Heart left ventricle (tissue), 16 donors: Measurements from ENCODE around the gene SUFU. TPM values are rescaled to one million over a fixed set of nuclear protein-coding genes. Genes with fewer than 3 reads are reported as not detected.

Experiments
- ATAC-seq, 4 donors: fragments of 200-7000 bp; cut with Tn5 transposase; one replicate each; pipeline ENCODE4 v1.9.1; 2020 to 2022; ENCODE audit warnings: moderate library complexity in 4 of 4, mild to moderate bottlenecking in 3 of 4, moderate number of reproducible peaks in 1 of 4
- DNase-seq, 5 donors: peaks; one replicate each; pipeline ENCODE4 v3.0.0-alpha.2; 2020
- H3K27ac ChIP-seq, 12 donors: fragments of 200-600 bp; sonication (generic) in 4 of 12; one replicate each; pipeline versions ENCODE4 v1.5.0 to v1.8.0; 2016 to 2022; ENCODE audit warnings: mild to moderate bottlenecking in 2 of 12
- H3K27me3 ChIP-seq, 9 donors: fragments of 200-600 bp; sonication (generic) in 2 of 9; one replicate each; pipeline versions ENCODE4 v1.5.1 to v1.8.0; 2016 to 2022; ENCODE audit warnings: mild to moderate bottlenecking in 3 of 9
- H3K36me3 ChIP-seq, 9 donors: fragments of 200-600 bp; sonication (generic) in 2 of 9; one replicate each; pipeline versions ENCODE4 v1.5.0 to v1.8.0; 2018 to 2022; ENCODE audit warnings: mild to moderate bottlenecking in 2 of 9
- H3K4me1 ChIP-seq, 12 donors: fragments of 200-600 bp; sonication (generic) in 4 of 12; one replicate each; pipeline versions ENCODE4 v1.5.0 to v1.8.0; 2016 to 2022; ENCODE audit warnings: mild to moderate bottlenecking in 3 of 12
- H3K4me3 ChIP-seq, 12 donors: fragments of 200-600 bp; sonication (generic) in 4 of 12; one replicate each; pipeline versions ENCODE4 v1.5.0 to v1.8.0; 2017 to 2022; ENCODE audit warnings: mild to moderate bottlenecking in 9 of 12, moderate library complexity in 4 of 12
- H3K9me3 ChIP-seq, 12 donors: fragments of 200-600 bp; sonication (generic) in 4 of 12; one replicate each; pipeline versions ENCODE4 v1.5.0 to v1.8.0; 2016 to 2022; ENCODE audit warnings: mild to moderate bottlenecking in 1 of 12
- CTCF ChIP-seq, 12 donors: fragments of 200-600 bp; sonication (generic) in 4 of 12; IDR thresholded peaks; one replicate each; pipeline versions ENCODE4 v1.5.0 to v1.8.0; 2018 to 2022; ENCODE audit warnings: antibody characterized with exemption in 12 of 12, mild to moderate bottlenecking in 5 of 12
- POLR2A ChIP-seq, 2 donors: fragments of 450-650 bp; IDR thresholded peaks; one replicate each; pipeline ENCODE4 v1.6.1; 2017; ENCODE audit warnings: antibody characterized with exemption in 2 of 2, mild to moderate bottlenecking in 2 of 2, moderate library complexity in 2 of 2
- WGBS, 4 donors: extraction: QIAGEN DNeasy Blood & Tissue Kit in 2 of 4; methylation state at CpG; one replicate each; pipeline versions ENCODE4 v1.1.5 to v1.1.7; 2013 to 2018; 5-methylcytosine and 5-hydroxymethylcytosine counted together
- intact Hi-C, 10 donors: fragments of 100-400 bp; cut with DNase I; formaldehyde crosslinking; loops; one replicate each; pipeline versions ENCODE4 v1.11.1 to v1.14.2; 2022
- polyA plus RNA-seq, 2 donors: library from polyadenylated mRNA; stranded (reverse); fragments of 200-250 nt; gene quantifications; one replicate each; pipeline ENCODE4 v1.2.3, GENCODE V29; 2013
- total RNA-seq, 9 donors: library from RNA; depleted of rRNA in 2 of 9; stranded (reverse); fragments of >200 nt in 2 of 9; fragmentation: NEBNext Ultra II Directional in 3 of 9; extraction: Animal tissue kit (Norgen Biotek cat#: 25700) in 3 of 9; gene quantifications; one replicate each; pipeline versions ENCODE4 v1.1.0 to v1.2.4, GENCODE V29; 2016 to 2023
- donor health status: ischemic (EF 13 %, LVEDD 7.1; RV severe dilation, severe dysfunction).
- donor health status: healthy with polysubstance abuse.
- donor health status: DM: no; HTN: yes; CAD: no.
- donor health status: DM: no; HTN: no; CAD: no.
- donor health status: ischemic (EF 25% LVEDD 6.9; RV normal size, moderate dysfunction).
- donor health status: ischemic (EF 25% LVEDD 5.7; RV mildly dilated, moderate dysfunction).
- donor health status: healthy.
- donor health status: DM: yes; HTN: yes; CAD: no.
- donor health status: ischemic (EF 35%, LVEDD 5.7; RV mildly dilated, moderate dysfunction).
- donor health status: nonischemic (EF 11% LVEDD 7.7; RV severe dilation, severe dysfunction).
- donor health status: DM: yes; HTN: yes; CAD: no.
- donor health status: PGD.
- donor health status: ischemic (EF 29% LVEDD 5.4; RV normal size, mild dysfunction).
- donor health status: nonischemic (EF 23%, LVEDD 6.1; RV moderate dilation, normal function).

Gene SUFU
- total and polyA plus RNA-seq, 11 donors: 3.7 to 12.7 (median 7.5) TPM

- intact Hi-C loops: no loop called here
- DNase-seq (no peak), ATAC-seq (no peak)
- TF ChIP-seq POLR2A (IDR thresholded peaks at IDR 0.05): no peak
- Histone ChIP-seq H3K4me1 (peaks cover 0 to 11% (median 0%) of the 10 kb centered on the region in 12 donors), H3K9me3 (no peaks in the 10 kb centered on the region), H3K27me3 (no peaks in the 10 kb centered on the region), H3K36me3 (peaks cover 0 to 10% (median 0%) of the 10 kb centered on the region in 9 donors), H3K4me3 (no peak overlapping the region), H3K27ac (no peak overlapping the region)
- 78 to 91% (median 89%) methylated on average over 4 of the region's 4 CpGs for WGBS, 4 donors
These were observed 56.0 kb downstream of the SUFU start for GRCh38 chr10:102559764-102560163.

GRCh38 chr10:102564209-102564834, 60.5 kb downstream of the SUFU start:
- no peaks in the 10 kb centered on the region for H3K9me3 ChIP-seq
- ATAC-seq: no peak
- DNase-seq: no peak
- TF ChIP-seq CTCF (IDR thresholded peaks at IDR 0.05) (no peak), POLR2A (IDR thresholded peaks at IDR 0.05) (no peak)
- H3K27me3 ChIP-seq: no peaks in the 10 kb centered on the region
- intact Hi-C loops: no loop called here
- no peak overlapping the region for H3K4me3 ChIP-seq
- peaks cover 0 to 5% (median 0%) of the 10 kb centered on the region in 12 donors for H3K4me1 ChIP-seq
- no peak overlapping the region for H3K27ac ChIP-seq
- WGBS, 4 donors: 91 to 98% (median 96%) methylated on average over 10 of the region's 10 CpGs
- peaks cover 0 to 10% (median 0%) of the 10 kb centered on the region in 9 donors for H3K36me3 ChIP-seq

GRCh38 chr10:102565793-102566192, 62.0 kb downstream of the SUFU start:
- Histone ChIP-seq H3K27ac (no peak overlapping the region), H3K9me3 (no peaks in the 10 kb centered on the region), H3K27me3 (no peaks in the 10 kb centered on the region), H3K4me3 (no peak overlapping the region), H3K4me1 (peaks cover 0 to 5% (median 0%) of the 10 kb centered on the region in 12 donors), H3K36me3 (peaks cover 0 to 10% (median 0%) of the 10 kb centered on the region in 9 donors)
- WGBS, 4 donors: 91 to 94% (median 93%) methylated on average over 8 of the region's 8 CpGs
- intact Hi-C loops: no loop called here
- DNase-seq (no peak), ATAC-seq (no peak)
- TF ChIP-seq CTCF (IDR thresholded peaks at IDR 0.05) (no peak), POLR2A (IDR thresholded peaks at IDR 0.05) (no peak)

- H3K27me3 ChIP-seq: no peaks in the 10 kb centered on the region
- ATAC-seq: no peak
- H3K36me3 ChIP-seq: no peaks in the 10 kb centered on the region
- H3K27ac ChIP-seq: peak overlapping the region in 5 of 12 donors; percentile 3 to 63 (median 46)
- intact Hi-C loops: no loop called here
- no peaks in the 10 kb centered on the region for H3K9me3 ChIP-seq
- WGBS, 4 donors: 71 to 91% (median 80%) methylated on average over 1 of the region's 1 CpG
- H3K4me3 ChIP-seq: peak overlapping the region in 1 of 12 donors; percentile 16
- TF ChIP-seq CTCF (IDR thresholded peaks at IDR 0.05) (no peak), POLR2A (IDR thresholded peaks at IDR 0.05) (no peak)
- DNase-seq: no peak
- peaks cover 0 to 32% (median 11%) of the 10 kb centered on the region in 12 donors for H3K4me1 ChIP-seq
These were observed 75.0 kb downstream of the SUFU start for GRCh38 chr10:102578782-102579181.
